ENCODE data around the gene GOLGA6L10. TPM values are rescaled to one million over a fixed set of nuclear protein-coding genes. Genes with fewer than 3 reads are reported as not detected.
A peak's percentile ranks its signal among the peaks of the same experiment; 100 is the strongest.
"Not testable (repeated sequence)": the region's sequence is repeated elsewhere in the genome, so short reads cannot be mapped to it uniquely, and the experiment has no call there.

The GOLGA6L10 gene, protein sequence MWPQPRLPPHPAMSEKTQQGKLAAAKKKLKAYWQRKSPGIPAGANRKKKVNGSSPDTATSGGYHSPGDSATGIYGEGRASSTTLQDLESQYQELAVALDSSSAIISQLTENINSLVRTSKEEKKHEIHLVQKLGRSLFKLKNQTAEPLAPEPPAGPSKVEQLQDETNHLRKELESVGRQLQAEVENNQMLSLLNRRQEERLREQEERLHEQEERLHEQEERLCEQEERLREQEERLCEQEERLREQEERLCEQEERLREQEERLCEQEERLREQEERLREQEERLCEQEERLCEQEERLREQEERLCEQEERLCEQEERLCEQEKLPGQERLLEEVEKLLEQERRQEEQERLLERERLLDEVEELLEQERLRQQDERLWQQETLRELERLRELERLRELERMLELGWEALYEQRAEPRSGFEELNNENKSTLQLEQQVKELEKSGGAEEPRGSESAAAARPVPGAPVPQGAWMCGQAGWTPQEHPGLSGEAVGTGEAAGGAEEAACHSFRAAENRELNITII
- 1 to 10 TPM in 2 of 4 donors, under 1 TPM in 2; 0.39 to 1.2 (median 0.85) TPM for total RNA-seq

DNA sequence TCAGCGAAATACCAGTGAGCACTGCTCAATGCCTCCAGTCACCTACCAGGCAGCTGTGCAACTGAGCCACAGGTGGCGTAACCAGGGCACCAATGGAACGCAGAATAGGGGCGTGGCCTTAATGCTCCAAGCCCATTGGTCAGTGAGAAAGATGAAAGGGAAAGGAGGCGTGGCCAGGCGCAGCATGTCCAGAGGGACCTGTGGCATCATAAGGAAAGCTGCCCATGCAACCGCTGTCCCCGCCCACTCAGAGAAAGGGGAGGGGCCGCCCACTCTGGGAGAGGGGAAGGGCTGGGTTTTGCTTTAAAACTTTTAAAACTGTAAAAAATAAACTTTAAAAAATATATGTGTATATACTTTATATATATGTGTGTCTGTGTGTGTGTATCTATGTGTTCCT lies at the start of gene GOLGA6L10:
TSS of gene GOLGA6L10 (minus strand) at position 101 of the 400 bp plus-strand sequence. CDS start at position 1, 100 bp downstream.
- WGBS, 2 donors: no CpG with 5 or more reads among the region's 9 CpGs
- H3K4me3 ChIP-seq (ENCODE audit: low read depth, poor library complexity, severe bottlenecking); intact Hi-C loops (cut with DNase I; ENCODE audit: low total_unique reads); DNase-seq (ENCODE audit: low spot score in 2 of 2): not testable (repeated sequence)

- intact Hi-C loops (cut with DNase I; ENCODE audit: low total_unique reads): no loop called here
- DNase-seq (ENCODE audit: low spot score in 2 of 2): no peak
- 90% methylated on average over 1 of the region's 1 CpG; no CpG with 5 or more reads in 1 of the 2 donors for WGBS, 2 donors
- H3K4me3 ChIP-seq (ENCODE audit: low read depth, poor library complexity, severe bottlenecking): no peak overlapping the region
- TF ChIP-seq CTCF (IDR thresholded peaks at IDR 0.05) (no peak), POLR2A (IDR thresholded peaks at IDR 0.05) (no peak)
Observed at GRCh38 chr15:82398785-82399184, 49.5 kb upstream of the GOLGA6L10 start.

DNA sequence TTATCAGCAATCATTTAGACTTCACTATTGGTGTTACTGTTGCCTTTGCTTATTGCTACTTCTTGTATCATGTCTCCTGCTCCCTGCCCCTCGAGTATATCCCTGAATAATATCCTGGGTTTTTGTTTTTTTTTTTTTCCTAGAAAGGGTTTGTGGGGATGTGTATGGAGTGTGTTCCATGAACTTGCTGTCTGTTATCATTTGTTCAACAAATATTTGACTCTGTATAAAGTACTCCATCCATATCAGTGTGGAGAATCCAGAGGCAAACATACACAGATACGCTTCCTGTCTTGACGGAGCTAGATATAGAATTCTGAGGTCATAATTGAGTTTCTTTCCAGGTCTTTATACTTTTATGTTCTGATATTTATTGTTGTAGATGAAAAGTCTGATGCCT lies 48.5 kb upstream of the GOLGA6L10 start:
- 93 to 95% methylated on average over 3 of the region's 3 CpGs for WGBS, 2 donors
- TF ChIP-seq POLR2A (IDR thresholded peaks at IDR 0.05) (no peak), CTCF (IDR thresholded peaks at IDR 0.05) (no peak)

GRCh38 chr15:82395788-82396187 lies 46.5 kb upstream of the GOLGA6L10 start:
- intact Hi-C loops (cut with DNase I; ENCODE audit: low total_unique reads); H3K4me3 ChIP-seq (ENCODE audit: low read depth, poor library complexity, severe bottlenecking); DNase-seq (ENCODE audit: low spot score in 2 of 2): not testable (repeated sequence)
- WGBS, 2 donors: 62 to 70% methylated on average over 3 to 4 of the region's 4 CpGs

More for the DNA sequence above, 48.5 kb upstream of the GOLGA6L10 start:
- DNase-seq (ENCODE audit: low spot score in 2 of 2): no peak
- H3K4me3 ChIP-seq (ENCODE audit: low read depth, poor library complexity, severe bottlenecking): no peak overlapping the region
- intact Hi-C loops (cut with DNase I; ENCODE audit: low total_unique reads): no loop called here

DNA sequence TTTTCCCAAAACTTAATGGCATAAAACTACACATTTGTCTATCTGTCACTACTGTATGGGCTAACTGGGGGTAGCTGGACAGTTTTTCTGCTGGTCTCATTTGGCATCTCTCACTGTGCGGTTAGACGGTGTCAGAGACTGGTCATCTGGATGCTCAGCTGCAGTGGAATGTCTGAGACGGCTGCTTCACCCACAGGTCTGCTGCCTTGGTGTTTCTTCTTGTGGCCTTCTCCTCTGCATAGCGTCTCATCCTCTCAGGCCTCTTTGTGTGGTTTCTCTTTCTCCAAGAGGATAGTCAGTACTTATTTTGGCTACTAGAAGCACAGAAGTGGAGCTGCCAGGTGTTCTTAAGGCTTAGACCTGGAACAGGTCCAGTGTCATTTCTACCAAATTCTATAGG lies 44.4 kb upstream of the GOLGA6L10 start:
- TF ChIP-seq CTCF (IDR thresholded peaks at IDR 0.05): no peak
- TF ChIP-seq POLR2A (IDR thresholded peaks at IDR 0.05): no peak
- WGBS, 2 donors: 96% methylated on average over 4 of the region's 4 CpGs
- DNase-seq (ENCODE audit: low spot score in 2 of 2): no peak
- H3K4me3 ChIP-seq (ENCODE audit: low read depth, poor library complexity, severe bottlenecking): no peak overlapping the region
- intact Hi-C loops (cut with DNase I; ENCODE audit: low total_unique reads): no loop called here

GRCh38 chr15:82392077-82392476 lies 42.8 kb upstream of the GOLGA6L10 start:
- DNase-seq (ENCODE audit: low spot score in 2 of 2); intact Hi-C loops (cut with DNase I; ENCODE audit: low total_unique reads); H3K4me3 ChIP-seq (ENCODE audit: low read depth, poor library complexity, severe bottlenecking): not testable (repeated sequence)
- 97% methylated on average over 1 of the region's 1 CpG for WGBS, 2 donors

- intact Hi-C loops (cut with DNase I; ENCODE audit: low total_unique reads); DNase-seq (ENCODE audit: low spot score in 2 of 2); H3K4me3 ChIP-seq (ENCODE audit: low read depth, poor library complexity, severe bottlenecking): not testable (repeated sequence)
- 87 to 93% methylated on average over 3 of the region's 3 CpGs for WGBS, 2 donors
Observed at GRCh38 chr15:82390152-82390551, 40.9 kb upstream of the GOLGA6L10 start.

- DNase-seq (ENCODE audit: low spot score in 2 of 2); H3K4me3 ChIP-seq (ENCODE audit: low read depth, poor library complexity, severe bottlenecking); intact Hi-C loops (cut with DNase I; ENCODE audit: low total_unique reads): not testable (repeated sequence)
Observed at GRCh38 chr15:82387209-82387608, 37.9 kb upstream of the GOLGA6L10 start.

GRCh38 chr15:82381330-82381955 lies 32.2 kb upstream of the GOLGA6L10 start:
- DNase-seq (ENCODE audit: low spot score in 2 of 2); intact Hi-C loops (cut with DNase I; ENCODE audit: low total_unique reads); H3K4me3 ChIP-seq (ENCODE audit: low read depth, poor library complexity, severe bottlenecking): not testable (repeated sequence)
- 77 to 78% methylated on average over 10 to 11 of the region's 11 CpGs for WGBS, 2 donors

DNA sequence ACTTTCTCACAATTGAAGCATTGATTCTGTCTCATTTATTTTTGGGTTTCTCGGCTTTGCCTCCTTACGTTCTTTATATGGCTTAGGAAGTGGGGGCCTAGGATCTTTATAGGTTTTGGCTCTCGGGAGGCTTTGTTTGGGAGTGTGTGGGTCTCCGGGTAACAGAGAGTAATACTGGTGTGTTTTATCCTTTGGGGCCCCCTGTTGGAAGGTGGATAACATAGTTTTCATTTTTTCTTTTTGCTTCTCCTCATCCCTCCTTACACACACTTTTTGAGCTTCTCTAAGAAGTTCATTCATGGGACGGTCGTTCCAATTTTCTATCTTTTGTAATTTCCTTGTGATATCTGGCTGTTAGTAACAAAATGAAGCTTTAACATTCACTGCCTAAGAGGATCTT lies 30.3 kb upstream of the GOLGA6L10 start:
- H3K4me3 ChIP-seq (ENCODE audit: low read depth, poor library complexity, severe bottlenecking); DNase-seq (ENCODE audit: low spot score in 2 of 2); intact Hi-C loops (cut with DNase I; ENCODE audit: low total_unique reads): not testable (repeated sequence)
- WGBS, 2 donors: 83 to 87% methylated on average over 6 of the region's 6 CpGs

DNA sequence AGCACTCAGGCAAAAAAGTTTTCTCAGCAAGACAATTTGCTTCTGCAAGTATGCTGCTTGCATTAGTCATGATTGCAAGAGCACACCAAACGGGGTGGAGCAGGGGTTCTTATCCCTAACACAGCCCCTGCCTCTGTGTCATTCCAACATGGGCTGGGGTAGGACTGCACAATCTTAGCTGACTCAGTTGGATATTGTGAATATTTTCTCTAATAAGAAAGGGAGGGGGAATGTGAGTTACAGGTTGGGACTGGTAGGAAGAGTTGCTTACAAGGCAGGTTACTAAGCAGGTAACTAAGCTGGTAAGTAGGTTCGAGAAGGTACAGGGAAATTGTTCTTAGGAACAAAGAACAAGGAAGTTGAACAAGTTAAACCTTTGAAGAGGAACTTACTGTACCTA lies 24.4 kb upstream of the GOLGA6L10 start:
- 39 to 41% methylated on average over 2 of the region's 2 CpGs for WGBS, 2 donors
- H3K4me3 ChIP-seq (ENCODE audit: low read depth, poor library complexity, severe bottlenecking); intact Hi-C loops (cut with DNase I; ENCODE audit: low total_unique reads): not testable (repeated sequence)
- peak in 1 of 2 donors; percentile 19 for DNase-seq (ENCODE audit: low spot score in 2 of 2)
